Urothelium cell line (cell line): ENCODE measurements around the gene SMAD5.

Source experiments
- DNase-seq: peaks from one replicate; pipeline ENCODE4 v3.0.0; 2011; ENCODE audit warnings: low spot score, mixed read lengths
- FAIRE-seq: peaks from 2 replicates; lab custom pipeline; 2011; peaks lifted over from hg19 to GRCh38; lab: Jason Lieb, UNC

The SMAD5 gene

DNA sequence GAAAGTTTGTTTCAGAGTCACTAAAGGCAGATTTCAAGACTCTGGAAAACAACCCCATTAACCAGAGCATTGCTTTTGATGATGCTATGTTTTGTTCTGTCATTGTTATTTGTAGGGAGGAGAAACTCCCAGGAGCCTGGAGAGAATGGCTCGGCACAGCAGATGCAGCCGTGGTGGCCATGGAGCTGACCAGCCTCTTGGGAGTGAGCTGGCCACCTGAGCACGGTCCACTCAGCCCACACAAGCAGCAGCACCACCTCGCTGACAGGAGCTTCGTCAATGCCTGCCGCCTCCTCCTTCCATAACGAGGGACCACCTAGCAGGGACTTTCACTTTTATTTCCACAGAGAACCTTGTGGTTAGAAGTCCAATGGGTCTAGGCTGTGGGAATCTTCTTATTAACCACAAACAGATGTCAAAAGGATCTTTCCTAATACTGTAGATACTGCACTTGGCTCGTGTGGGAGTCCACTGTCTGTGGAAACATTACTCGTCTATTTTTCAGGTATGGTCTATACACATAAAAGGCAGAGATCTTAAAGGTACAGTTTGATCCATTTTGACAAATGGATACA lies 81.4 kb downstream of the SMAD5 start:
- FAIRE-seq (no peak), DNase-seq (no peak)

DNA sequence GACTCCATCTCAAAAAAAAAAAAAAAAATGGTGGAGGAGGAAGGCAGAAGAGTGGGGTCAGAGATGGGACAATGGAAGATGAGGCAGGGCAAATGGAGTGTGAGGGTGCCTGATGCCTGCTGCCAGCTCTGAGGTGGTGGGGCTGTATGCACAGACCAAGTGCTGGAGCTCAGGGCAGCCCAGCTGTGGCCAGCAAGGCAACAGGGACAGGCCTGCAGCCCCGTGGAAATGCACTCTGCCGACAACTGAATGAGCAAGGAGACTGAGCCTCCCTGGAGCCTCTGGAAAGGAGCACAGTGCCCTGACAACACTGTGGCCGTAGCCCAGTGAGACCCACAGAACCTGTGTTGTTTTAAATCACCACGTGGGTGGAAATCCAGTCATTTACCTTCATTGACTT lies 83.2 kb downstream of the SMAD5 start:
- FAIRE-seq = no peak

DNA sequence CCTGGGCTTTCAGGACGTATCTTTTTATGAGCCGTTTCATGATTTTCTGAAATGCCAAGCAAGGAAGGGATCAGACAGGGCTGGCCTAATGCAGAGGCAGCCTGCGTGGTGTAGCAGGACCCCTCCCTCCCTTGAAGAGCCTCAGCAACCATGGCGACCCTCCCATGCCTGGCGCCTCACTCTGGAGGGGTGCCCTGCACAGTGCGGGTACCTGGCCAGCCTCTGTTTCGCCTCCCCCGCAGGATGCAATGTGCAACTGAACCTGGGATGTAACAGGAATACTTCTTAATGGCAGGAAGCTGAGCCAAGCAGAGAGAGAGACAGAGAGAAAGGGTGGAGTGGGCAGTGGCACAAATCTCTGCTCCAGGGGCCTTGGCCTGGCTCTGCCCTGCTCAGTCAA lies 83.6 kb downstream of the SMAD5 start:
- no peak for FAIRE-seq
- DNase-seq = no peak

More for the DNA sequence above, 83.2 kb downstream of the SMAD5 start:
- DNase-seq = no peak

- FAIRE-seq = no peak
- no peak for DNase-seq
These were observed 88.7 kb downstream of the SMAD5 start for GRCh38 chr5:136221340-136221739.

GRCh38 chr5:136222580-136223235 lies 90.1 kb downstream of the SMAD5 start:
- peak; percentile 59 for FAIRE-seq

GRCh38 chr5:136225796-136226195 lies 93.2 kb downstream of the SMAD5 start:
- DNase-seq (no peak), FAIRE-seq (no peak)

More at GRCh38 chr5:136222580-136223235, 90.1 kb downstream of the SMAD5 start:
- no peak for DNase-seq

- no peak for DNase-seq
- FAIRE-seq = no peak
These were observed 93.8 kb downstream of the SMAD5 start for GRCh38 chr5:136226401-136226800.

GRCh38 chr5:136228136-136228757 lies 95.6 kb downstream of the SMAD5 start:
- DNase-seq (no peak), FAIRE-seq (no peak)

GRCh38 chr5:136230176-136230575 lies 97.5 kb downstream of the SMAD5 start:
- DNase-seq (no peak), FAIRE-seq (no peak)

- FAIRE-seq (no peak), DNase-seq (no peak)
These were observed 99.7 kb downstream of the SMAD5 start for GRCh38 chr5:136232316-136232715.
